K562 (cell line): Measurements from ENCODE around the gene DCAKD. TPM values are rescaled to one million over a fixed set of nuclear protein-coding genes. Genes with fewer than 3 reads are reported as not detected.

Source experiments
- BCOR ChIP-seq: fragments of 450-650 bp; IDR thresholded peaks from 2 replicates; pipeline ENCODE4 v1.6.1; 2016
- BMI1 ChIP-seq: fragments of 150-350 bp; IDR thresholded peaks from 2 replicates; pipeline ENCODE4 v1.6.1; 2014; ENCODE audit warnings: low read length
- CBFA2T2 ChIP-seq: fragments of 450-650 bp; conservative IDR thresholded peaks from 2 replicates; pipeline ENCODE4 v1.6.1; 2017; ENCODE audit warnings: mild to moderate bottlenecking
- CBFA2T3 ChIP-seq: fragments of 450-650 bp; IDR thresholded peaks from 2 replicates; pipeline ENCODE4 v1.6.1; 2017
- CTBP1 ChIP-seq: fragments of 450-650 bp; IDR thresholded peaks from 2 replicates; pipeline ENCODE4 v1.6.1; 2016; ENCODE audit warnings: borderline replicate concordance
- E2F3 ChIP-seq: fragments of 250-450 bp; sonication (Bioruptor Pico); IDR thresholded peaks from 2 replicates; pipeline ENCODE4 v1.4.0; 2020; ENCODE audit warnings: mild to moderate bottlenecking
- FOXP1 ChIP-seq: sonication (generic); formaldehyde crosslinking; IDR thresholded peaks from 2 replicates; pipeline ENCODE4 v1.8.0; 2022; ENCODE audit warnings: mild to moderate bottlenecking, missing genetic modification reagents
- GABPB2 ChIP-seq: fragments of 250-450 bp; sonication (Bioruptor Pico); conservative IDR thresholded peaks from 2 replicates; pipeline ENCODE4 v1.5.1; 2021; ENCODE audit warnings: mild to moderate bottlenecking
- HMBOX1 ChIP-seq: sonication (generic); IDR thresholded peaks from 2 replicates; pipeline ENCODE4 v1.6.1; 2016
- HMGN3 ChIP-seq: IDR thresholded peaks from 2 replicates; pipeline ENCODE4 v1.6.1; 2011; ENCODE audit warnings: borderline replicate concordance, low read depth, mild to moderate bottlenecking, mixed read lengths, low read length; ENCODE audit not compliant: insufficient read length; ENCODE audit errors: extremely low read depth
- IRF2 ChIP-seq: sonication (generic); formaldehyde crosslinking; IDR thresholded peaks from 2 replicates; pipeline ENCODE4 v1.8.1; 2022; ENCODE audit warnings: mild to moderate bottlenecking, missing genetic modification reagents
- MAZ ChIP-seq, 2 experiments: fragments of 450-650 bp in 1 of 2; sonication (generic) in 1 of 2; formaldehyde crosslinking; IDR thresholded peaks in 1 of 2; conservative IDR thresholded peaks in 1 of 2; 2 replicates each; pipeline versions ENCODE4 v1.4.0 to v1.5.0; 2020; ENCODE audit warnings: mild to moderate bottlenecking in 1 of 2, missing genetic modification reagents in 1 of 2
- PHTF2 ChIP-seq: fragments of 250-450 bp; sonication (Bioruptor Pico); IDR thresholded peaks from 2 replicates; pipeline ENCODE4 v1.5.0; 2021; ENCODE audit warnings: mild to moderate bottlenecking
- SNIP1 ChIP-seq: fragments of 450-650 bp; IDR thresholded peaks from 2 replicates; pipeline ENCODE4 v1.7.1; 2017; ENCODE audit warnings: low read depth, mild to moderate bottlenecking
- TCFL5 ChIP-seq: fragments of 250-450 bp; sonication (Bioruptor Pico); conservative IDR thresholded peaks from 2 replicates; pipeline ENCODE4 v1.6.1; 2021; ENCODE audit warnings: mild to moderate bottlenecking, moderate library complexity, matching md5 sums
- ZNF263 ChIP-seq: sonication (generic); formaldehyde crosslinking; IDR thresholded peaks from 2 replicates; pipeline ENCODE4 v1.8.0; 2022; ENCODE audit warnings: mild to moderate bottlenecking, missing genetic modification reagents, borderline replicate concordance
- polyA plus RNA-seq, 8 experiments: library from polyadenylated mRNA; depleted of rRNA in 4 of 8; stranded (reverse) in 5 of 8; unstranded in 3 of 8; fragments of >200 nt; fragmentation: Nextera tagmentation in 2 of 8; fragmentation: Illumina TruSeq in 1 of 8; extraction: Ambion mirVana in 2 of 8; extraction: Trizol in 1 of 8; gene quantifications; 2 replicates each; pipeline versions ENCODE4 v1.2.1 to v1.2.3, GENCODE V29; 2011 to 2014; ENCODE audit warnings: inconsistent platforms in 1 of 8, missing spikeins in 1 of 8
- total RNA-seq, 7 experiments: library from RNA; depleted of rRNA in 6 of 7; stranded (reverse); fragments of >200 nt in 6 of 7; fragmentation: Illumina TruSeq in 2 of 7; extraction: Trizol in 2 of 7; gene quantifications; 2 replicates each; pipeline versions ENCODE4 v1.2.1 to v1.2.3, GENCODE V29; 2011 to 2021; ENCODE audit warnings: low replicate concordance in 1 of 7
- TF ChIP-seq, protein P1 (sequence below), 2 experiments: fragments of 150-350 bp in 1 of 2; IDR thresholded peaks; 2 replicates each; pipeline ENCODE4 v1.6.1; 2012 to 2016; ENCODE audit warnings: low read depth in 2 of 2, low read length in 2 of 2, mild to moderate bottlenecking in 1 of 2, moderate library complexity in 1 of 2
- TF ChIP-seq, protein P2 (sequence below), 2 experiments: fragments of 450-650 bp in 1 of 2; IDR thresholded peaks; 2 replicates each; pipeline ENCODE4 v1.6.1; 2011 to 2017; ENCODE audit warnings: low read depth in 2 of 2, antibody characterized with exemption in 1 of 2, borderline replicate concordance in 1 of 2, low read length in 1 of 2, mild to moderate bottlenecking in 1 of 2, mixed read lengths in 1 of 2; ENCODE audit not compliant: control insufficient read depth in 1 of 2
- TF ChIP-seq, protein P3 (sequence below), 2 experiments: fragments of 450-650 bp; IDR thresholded peaks; 2 replicates each; pipeline ENCODE4 v1.6.1; 2016

DCAKD gene
- total and polyA plus RNA-seq, 9 of the 15 experiments (the other 6 are each of a cell fraction or from before 2014, with no cell fraction given) = 7.9 to 35.5 (median 21.4) TPM

- TF ChIP-seq, protein P1, sequence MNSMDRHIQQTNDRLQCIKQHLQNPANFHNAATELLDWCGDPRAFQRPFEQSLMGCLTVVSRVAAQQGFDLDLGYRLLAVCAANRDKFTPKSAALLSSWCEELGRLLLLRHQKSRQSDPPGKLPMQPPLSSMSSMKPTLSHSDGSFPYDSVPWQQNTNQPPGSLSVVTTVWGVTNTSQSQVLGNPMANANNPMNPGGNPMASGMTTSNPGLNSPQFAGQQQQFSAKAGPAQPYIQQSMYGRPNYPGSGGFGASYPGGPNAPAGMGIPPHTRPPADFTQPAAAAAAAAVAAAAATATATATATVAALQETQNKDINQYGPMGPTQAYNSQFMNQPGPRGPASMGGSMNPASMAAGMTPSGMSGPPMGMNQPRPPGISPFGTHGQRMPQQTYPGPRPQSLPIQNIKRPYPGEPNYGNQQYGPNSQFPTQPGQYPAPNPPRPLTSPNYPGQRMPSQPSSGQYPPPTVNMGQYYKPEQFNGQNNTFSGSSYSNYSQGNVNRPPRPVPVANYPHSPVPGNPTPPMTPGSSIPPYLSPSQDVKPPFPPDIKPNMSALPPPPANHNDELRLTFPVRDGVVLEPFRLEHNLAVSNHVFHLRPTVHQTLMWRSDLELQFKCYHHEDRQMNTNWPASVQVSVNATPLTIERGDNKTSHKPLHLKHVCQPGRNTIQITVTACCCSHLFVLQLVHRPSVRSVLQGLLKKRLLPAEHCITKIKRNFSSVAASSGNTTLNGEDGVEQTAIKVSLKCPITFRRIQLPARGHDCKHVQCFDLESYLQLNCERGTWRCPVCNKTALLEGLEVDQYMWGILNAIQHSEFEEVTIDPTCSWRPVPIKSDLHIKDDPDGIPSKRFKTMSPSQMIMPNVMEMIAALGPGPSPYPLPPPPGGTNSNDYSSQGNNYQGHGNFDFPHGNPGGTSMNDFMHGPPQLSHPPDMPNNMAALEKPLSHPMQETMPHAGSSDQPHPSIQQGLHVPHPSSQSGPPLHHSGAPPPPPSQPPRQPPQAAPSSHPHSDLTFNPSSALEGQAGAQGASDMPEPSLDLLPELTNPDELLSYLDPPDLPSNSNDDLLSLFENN (IDR thresholded peaks at IDR 0.05; ENCODE audit: low read depth in 2 of 2, low read length in 2 of 2) = no peak
- TF ChIP-seq GABPB2 (CRISPR knock-in tag) (no peak), FOXP1 (peak; percentile 42; the same call in 1 of the 2 replicates), HMGN3 (no peak), E2F3 (peak; percentile 18; the same call in 1 of the 2 replicates), CBFA2T2 (peak; percentile 28), ZNF263 (no peak), BMI1 (no peak), BCOR (0 out of 2 replicates have a peak, but pooled peaks have one; percentile 10), MAZ (CRISPR knock-in tag; conservative IDR thresholded peaks at IDR 0.05 in 1 of 2, IDR thresholded peaks at IDR 0.05 in 1 of 2) (0 out of 4 replicates have a peak, but pooled peaks of 1 of the 2 experiments have one; percentile 27), TCFL5 (no peak), CBFA2T3 (peak; percentile 33; the same call in 1 of the 2 replicates), CTBP1 (peak; percentile 27; the same call in 1 of the 2 replicates), HMBOX1 (no peak), PHTF2 (0 out of 2 replicates have a peak, but pooled peaks have one; percentile 9), IRF2 (CRISPR knock-in tag) (no peak), SNIP1 (no peak)
- TF ChIP-seq, protein P2, sequence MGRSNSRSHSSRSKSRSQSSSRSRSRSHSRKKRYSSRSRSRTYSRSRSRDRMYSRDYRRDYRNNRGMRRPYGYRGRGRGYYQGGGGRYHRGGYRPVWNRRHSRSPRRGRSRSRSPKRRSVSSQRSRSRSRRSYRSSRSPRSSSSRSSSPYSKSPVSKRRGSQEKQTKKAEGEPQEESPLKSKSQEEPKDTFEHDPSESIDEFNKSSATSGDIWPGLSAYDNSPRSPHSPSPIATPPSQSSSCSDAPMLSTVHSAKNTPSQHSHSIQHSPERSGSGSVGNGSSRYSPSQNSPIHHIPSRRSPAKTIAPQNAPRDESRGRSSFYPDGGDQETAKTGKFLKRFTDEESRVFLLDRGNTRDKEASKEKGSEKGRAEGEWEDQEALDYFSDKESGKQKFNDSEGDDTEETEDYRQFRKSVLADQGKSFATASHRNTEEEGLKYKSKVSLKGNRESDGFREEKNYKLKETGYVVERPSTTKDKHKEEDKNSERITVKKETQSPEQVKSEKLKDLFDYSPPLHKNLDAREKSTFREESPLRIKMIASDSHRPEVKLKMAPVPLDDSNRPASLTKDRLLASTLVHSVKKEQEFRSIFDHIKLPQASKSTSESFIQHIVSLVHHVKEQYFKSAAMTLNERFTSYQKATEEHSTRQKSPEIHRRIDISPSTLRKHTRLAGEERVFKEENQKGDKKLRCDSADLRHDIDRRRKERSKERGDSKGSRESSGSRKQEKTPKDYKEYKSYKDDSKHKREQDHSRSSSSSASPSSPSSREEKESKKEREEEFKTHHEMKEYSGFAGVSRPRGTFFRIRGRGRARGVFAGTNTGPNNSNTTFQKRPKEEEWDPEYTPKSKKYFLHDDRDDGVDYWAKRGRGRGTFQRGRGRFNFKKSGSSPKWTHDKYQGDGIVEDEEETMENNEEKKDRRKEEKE (IDR thresholded peaks at IDR 0.05; ENCODE audit: borderline replicate concordance in 1 of 2, control insufficient read depth in 1 of 2, low read depth in 2 of 2, low read length in 1 of 2) = no peak
- TF ChIP-seq, protein P3, sequence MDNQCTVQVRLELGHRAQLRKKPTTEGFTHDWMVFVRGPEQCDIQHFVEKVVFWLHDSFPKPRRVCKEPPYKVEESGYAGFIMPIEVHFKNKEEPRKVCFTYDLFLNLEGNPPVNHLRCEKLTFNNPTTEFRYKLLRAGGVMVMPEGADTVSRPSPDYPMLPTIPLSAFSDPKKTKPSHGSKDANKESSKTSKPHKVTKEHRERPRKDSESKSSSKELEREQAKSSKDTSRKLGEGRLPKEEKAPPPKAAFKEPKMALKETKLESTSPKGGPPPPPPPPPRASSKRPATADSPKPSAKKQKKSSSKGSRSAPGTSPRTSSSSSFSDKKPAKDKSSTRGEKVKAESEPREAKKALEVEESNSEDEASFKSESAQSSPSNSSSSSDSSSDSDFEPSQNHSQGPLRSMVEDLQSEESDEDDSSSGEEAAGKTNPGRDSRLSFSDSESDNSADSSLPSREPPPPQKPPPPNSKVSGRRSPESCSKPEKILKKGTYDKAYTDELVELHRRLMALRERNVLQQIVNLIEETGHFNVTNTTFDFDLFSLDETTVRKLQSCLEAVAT (IDR thresholded peaks at IDR 0.05) = 0 out of 4 replicates have a peak, but pooled peaks of 1 of the 2 experiments have one; percentile 20
Observed at GRCh38 chr17:45052052-45052772, 780 bp upstream of the DCAKD start (continued).
